ENCODE measurements around the gene IRAK2. TPM values are rescaled to one million over a fixed set of nuclear protein-coding genes. Genes with fewer than 3 reads are reported as not detected.

IRAK2 gene
- total and polyA plus RNA-seq, 2 donors (not counting 3 experiments of a cell fraction or from before 2014, with no cell fraction given): 7.9 to 10.0 TPM

DNA sequence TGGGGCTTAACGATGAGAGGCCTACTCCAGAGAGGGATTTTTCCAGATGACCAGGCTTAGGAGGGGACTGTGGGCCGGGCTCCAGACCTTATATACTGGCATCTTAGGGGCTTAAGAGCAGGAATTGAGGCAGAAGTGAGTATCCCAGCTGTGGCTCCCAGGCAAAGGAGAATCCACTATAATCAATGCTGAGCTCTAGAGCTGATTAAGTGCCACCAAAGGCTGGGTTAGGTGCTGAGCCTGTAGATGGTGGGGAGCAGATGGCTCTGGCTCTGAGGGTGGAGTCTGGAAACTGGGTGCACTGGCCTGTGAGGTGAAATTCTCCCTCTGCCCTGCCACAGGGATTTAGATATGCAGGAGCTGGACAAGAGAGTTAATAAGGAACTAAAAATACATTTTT lies 23.2 kb downstream of the IRAK2 start:
- POLR2A ChIA-PET: no interaction called here
- no TSS peak for BruUV-seq (replicated peaks)
- Histone ChIP-seq H3K36me3 (ENCODE audit: control insufficient read depth in 2 of 2, extremely low read depth in 1 of 2, insufficient read depth in 2 of 2, low read length in 2 of 2) (no peaks in the 10 kb centered on the region), H3K27ac (ENCODE audit: insufficient read depth, low read depth, low read length) (no peak overlapping the region), H3K9ac (replicated peaks; ENCODE audit: extremely low read depth, insufficient read depth, low read length) (no peak overlapping the region), H2AFZ (ENCODE audit: low read depth, low read length) (no peak overlapping the region), H3K27me3 (ENCODE audit: control insufficient read depth in 2 of 2, insufficient read depth in 2 of 2, low read length in 2 of 2) (no peaks in the 10 kb centered on the region), H3K9me3 (replicated peaks; ENCODE audit: control insufficient read depth, insufficient read depth, low read length) (no peaks in the 10 kb centered on the region), H3K4me2 (ENCODE audit: insufficient read depth, low read length) (no peak overlapping the region), H3K9me1 (replicated peaks; ENCODE audit: control insufficient read depth, extremely low read depth, insufficient read depth, low read length) (no peaks in the 10 kb centered on the region), H4K20me1 (replicated peaks; ENCODE audit: control insufficient read depth, extremely low read depth, insufficient read depth, low read length) (no peaks in the 10 kb centered on the region), H3K79me2 (ENCODE audit: control insufficient read depth, insufficient read depth, low read length) (no peaks in the 10 kb centered on the region), H3K4me1 (ENCODE audit: control insufficient read depth, extremely low read depth, insufficient read depth, low read length) (peaks cover 45% of the 10 kb centered on the region), H3K4me3 (replicated peaks in 1 of 3; ENCODE audit: insufficient read depth in 1 of 3, low read depth in 1 of 3, low read length in 3 of 3) (no peak overlapping the region)
- intact Hi-C loops (cut with micrococcal nuclease) (loop anchor here (2.0 kb wide), 1 partner anchor 17 kb away; no protein-coding TSS in a partner anchor), dilution Hi-C loops (cut with MboI; ENCODE audit: extremely low pct_ligation_motif_present, low sequenced_read_pairs) (no loop called here)
- TF ChIP-seq GATA2 (IDR thresholded peaks at IDR 0.05; ENCODE audit: insufficient read depth, insufficient read length, low read depth, low read length) (no peak), POLR2A (IDR thresholded peaks at IDR 0.05; ENCODE audit: low read depth, low read length) (no peak), FOS (IDR thresholded peaks at IDR 0.05; ENCODE audit: borderline replicate concordance, insufficient read depth, low read length) (no peak), EZH2 (IDR thresholded peaks at IDR 0.05; ENCODE audit: borderline replicate concordance, low read depth, low read length, severe bottlenecking) (no peak)
- TF ChIP-seq, protein P1, sequence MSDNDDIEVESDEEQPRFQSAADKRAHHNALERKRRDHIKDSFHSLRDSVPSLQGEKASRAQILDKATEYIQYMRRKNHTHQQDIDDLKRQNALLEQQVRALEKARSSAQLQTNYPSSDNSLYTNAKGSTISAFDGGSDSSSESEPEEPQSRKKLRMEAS (IDR thresholded peaks at IDR 0.05; ENCODE audit: insufficient read depth, insufficient read length): no peak
- FAIRE-seq: no peak
- no peak for DNase-seq (ENCODE audit: low read depth, low spot score)
- CTCF ChIA-PET: interaction anchor here (7.8 kb wide), 1 partner anchor 17 kb away, joined by 67 read pairs; no protein-coding TSS in a partner anchor

DNA sequence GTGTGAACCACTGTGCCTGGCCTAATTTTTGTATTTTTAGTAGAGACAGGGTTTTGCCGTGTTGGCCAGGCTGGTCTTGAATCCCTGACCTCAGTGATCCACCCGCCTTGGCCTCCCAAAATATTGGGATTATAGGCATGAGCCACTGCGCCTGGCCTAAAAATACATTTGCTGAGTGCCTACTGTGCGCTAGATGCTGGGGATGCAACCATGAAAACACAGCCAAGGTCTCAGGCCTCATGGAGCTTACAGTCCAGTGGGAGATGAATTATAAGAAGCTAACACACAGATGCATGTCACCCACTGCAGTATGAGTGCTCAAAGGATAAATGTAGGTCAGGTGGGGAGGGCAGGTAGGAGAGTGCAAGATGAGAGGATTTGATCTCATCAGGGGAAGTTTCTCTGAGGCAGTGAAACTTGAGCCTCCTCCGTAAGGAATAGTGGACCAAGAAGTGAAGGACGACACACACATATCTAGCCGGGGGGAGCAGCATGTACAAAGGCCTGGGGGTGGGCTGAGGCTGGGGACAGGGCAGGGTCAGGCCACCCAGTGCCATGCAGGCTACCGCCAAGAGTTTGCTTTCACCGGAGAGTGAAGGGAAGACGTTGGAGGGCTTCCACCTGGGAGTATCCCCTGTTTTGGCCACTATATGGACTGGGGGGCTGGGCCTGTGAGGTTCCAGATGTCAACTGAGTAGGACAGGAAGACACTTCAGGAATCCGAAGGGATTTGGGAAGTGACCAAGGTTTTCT lies 24.3 kb downstream of the IRAK2 start:
- DNase-seq (ENCODE audit: low read depth, low spot score) (no peak), FAIRE-seq (no peak)
- Histone ChIP-seq H3K9me1 (replicated peaks; ENCODE audit: control insufficient read depth, extremely low read depth, insufficient read depth, low read length) (no peaks in the 10 kb centered on the region), H4K20me1 (replicated peaks; ENCODE audit: control insufficient read depth, extremely low read depth, insufficient read depth, low read length) (no peaks in the 10 kb centered on the region), H3K9me3 (replicated peaks; ENCODE audit: control insufficient read depth, insufficient read depth, low read length) (no peaks in the 10 kb centered on the region), H2AFZ (ENCODE audit: low read depth, low read length) (no peak overlapping the region), H3K4me1 (ENCODE audit: control insufficient read depth, extremely low read depth, insufficient read depth, low read length) (peaks cover 53% of the 10 kb centered on the region), H3K27ac (ENCODE audit: insufficient read depth, low read depth, low read length) (peak overlapping the region; percentile 79), H3K9ac (replicated peaks; ENCODE audit: extremely low read depth, insufficient read depth, low read length) (peak overlapping the region; percentile 22), H3K27me3 (ENCODE audit: control insufficient read depth in 2 of 2, insufficient read depth in 2 of 2, low read length in 2 of 2) (no peaks in the 10 kb centered on the region), H3K4me3 (replicated peaks in 1 of 3; ENCODE audit: insufficient read depth in 1 of 3, low read depth in 1 of 3, low read length in 3 of 3) (peak overlapping the region in 1 of 3 experiments; percentile 9), H3K79me2 (ENCODE audit: control insufficient read depth, insufficient read depth, low read length) (no peaks in the 10 kb centered on the region), H3K36me3 (ENCODE audit: control insufficient read depth in 2 of 2, extremely low read depth in 1 of 2, insufficient read depth in 2 of 2, low read length in 2 of 2) (no peaks in the 10 kb centered on the region), H3K4me2 (ENCODE audit: insufficient read depth, low read length) (peak overlapping the region; percentile 59)
- ChIA-PET CTCF (interaction anchor here (0.8 to 7.8 kb wide), 3 partner anchors 16 to 47 kb away, joined by 4 to 67 read pairs (median 6); partner anchors contain the start of gene VHL), POLR2A (no interaction called here)
- TF ChIP-seq JUN (IDR thresholded peaks at IDR 0.05; ENCODE audit: borderline replicate concordance, insufficient read depth, insufficient read length, low read depth) (no peak), FOS (IDR thresholded peaks at IDR 0.05; ENCODE audit: borderline replicate concordance, insufficient read depth, low read length) (no peak), POLR2AphosphoS5 (IDR thresholded peaks at IDR 0.05; ENCODE audit: insufficient read depth, low read depth, low read length) (no peak)
- TF ChIP-seq, protein P2, sequence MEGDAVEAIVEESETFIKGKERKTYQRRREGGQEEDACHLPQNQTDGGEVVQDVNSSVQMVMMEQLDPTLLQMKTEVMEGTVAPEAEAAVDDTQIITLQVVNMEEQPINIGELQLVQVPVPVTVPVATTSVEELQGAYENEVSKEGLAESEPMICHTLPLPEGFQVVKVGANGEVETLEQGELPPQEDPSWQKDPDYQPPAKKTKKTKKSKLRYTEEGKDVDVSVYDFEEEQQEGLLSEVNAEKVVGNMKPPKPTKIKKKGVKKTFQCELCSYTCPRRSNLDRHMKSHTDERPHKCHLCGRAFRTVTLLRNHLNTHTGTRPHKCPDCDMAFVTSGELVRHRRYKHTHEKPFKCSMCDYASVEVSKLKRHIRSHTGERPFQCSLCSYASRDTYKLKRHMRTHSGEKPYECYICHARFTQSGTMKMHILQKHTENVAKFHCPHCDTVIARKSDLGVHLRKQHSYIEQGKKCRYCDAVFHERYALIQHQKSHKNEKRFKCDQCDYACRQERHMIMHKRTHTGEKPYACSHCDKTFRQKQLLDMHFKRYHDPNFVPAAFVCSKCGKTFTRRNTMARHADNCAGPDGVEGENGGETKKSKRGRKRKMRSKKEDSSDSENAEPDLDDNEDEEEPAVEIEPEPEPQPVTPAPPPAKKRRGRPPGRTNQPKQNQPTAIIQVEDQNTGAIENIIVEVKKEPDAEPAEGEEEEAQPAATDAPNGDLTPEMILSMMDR (IDR thresholded peaks at IDR 0.05; ENCODE audit: extremely low read depth in 1 of 2, insufficient read depth in 1 of 2, low read depth in 1 of 2, low read length in 2 of 2): no peak
- TF ChIP-seq, protein P1 (IDR thresholded peaks at IDR 0.05; ENCODE audit: insufficient read depth, insufficient read length): no peak
- TSS peak; percentile 28 for BruUV-seq (replicated peaks)
- dilution Hi-C loops (cut with MboI; ENCODE audit: extremely low pct_ligation_motif_present, low sequenced_read_pairs) (no loop called here), intact Hi-C loops (cut with micrococcal nuclease) (loop anchor here (1.0 to 2.0 kb wide), 5 partner anchors 15 to 36 kb away; no protein-coding TSS in a partner anchor)
